SH-SY5Y (cell line): ENCODE results near the gene IGFL4.

ENCODE experiments used
- GATA2 ChIP-seq: IDR thresholded peaks from 2 replicates; pipeline ENCODE4 v1.6.1; 2011; ENCODE audit warnings: mild to moderate bottlenecking, low read depth, low read length
- GATA3 ChIP-seq: IDR thresholded peaks from 2 replicates; pipeline ENCODE4 v1.6.1; 2011; ENCODE audit warnings: low read depth, mild to moderate bottlenecking, low read length, moderate library complexity

GRCh38 chr19:46017095-46017429 is 23.7 kb downstream of the IGFL4 start:
- no peak for TF ChIP-seq GATA2
- no peak for TF ChIP-seq GATA3
